IPS-18c (cell line): ENCODE measurements around the gene CCDC17.
"Not testable (repeated sequence)": the region's sequence is repeated elsewhere in the genome, so short reads cannot be mapped to it uniquely, and the experiment has no call there.

ENCODE experiments used
- H3K4me3 ChIP-seq: 2 replicates; pipeline ENCODE4 v1.7.0; 2013; ENCODE audit warnings: low read depth, mild to moderate bottlenecking, low read length, moderate library complexity; ENCODE audit not compliant: insufficient read depth
- H3K9me3 ChIP-seq: one replicate; pipeline ENCODE4 v1.6.1; 2013; ENCODE audit warnings: mild to moderate bottlenecking, low read length, moderate library complexity; ENCODE audit not compliant: control insufficient read depth, insufficient read depth

CCDC17 gene

GRCh38 chr1:45596765-45597164, 27.1 kb downstream of the CCDC17 start:
- not testable (repeated sequence) for H3K4me3 ChIP-seq, H3K9me3 ChIP-seq

GRCh38 chr1:45594412-45594811, 29.4 kb downstream of the CCDC17 start:
- no peaks in the 10 kb centered on the region for H3K9me3 ChIP-seq

GRCh38 chr1:45589861-45590260, 34.0 kb downstream of the CCDC17 start:
- Histone ChIP-seq H3K4me3 (no peak overlapping the region), H3K9me3 (no peaks in the 10 kb centered on the region)

More at GRCh38 chr1:45594412-45594811, 29.4 kb downstream of the CCDC17 start:
- no peak overlapping the region for H3K4me3 ChIP-seq

- no peaks in the 10 kb centered on the region for H3K9me3 ChIP-seq
- no peak overlapping the region for H3K4me3 ChIP-seq
Measured at GRCh38 chr1:45586769-45587168, 37.1 kb downstream of the CCDC17 start.

- H3K4me3 ChIP-seq = peak overlapping the region; percentile 99
- no peaks in the 10 kb centered on the region for H3K9me3 ChIP-seq
Measured at GRCh38 chr1:45585496-45586075, 38.3 kb downstream of the CCDC17 start.

- Histone ChIP-seq H3K9me3 (no peaks in the 10 kb centered on the region), H3K4me3 (peak overlapping the region; percentile 99)
Measured at GRCh38 chr1:45585110-45585426, 38.8 kb downstream of the CCDC17 start.

- H3K9me3 ChIP-seq = no peaks in the 10 kb centered on the region
- H3K4me3 ChIP-seq = peak overlapping the region; percentile 99
Measured at GRCh38 chr1:45584351-45585109, 39.3 kb downstream of the CCDC17 start.

GRCh38 chr1:45583666-45584350, 40.0 kb downstream of the CCDC17 start, which contains the start of gene NASP:
Gene NASP, plus strand, starts transcription at chr1:45584041. Its CDS starts 106 bp downstream, at chr1:45584147.
- H3K4me3 ChIP-seq = peak within 1 kb of the TSS; percentile 99
- H3K9me3 ChIP-seq = no peaks in the 10 kb centered on the region

GRCh38 chr1:45583264-45583665, 40.6 kb downstream of the CCDC17 start:
- Histone ChIP-seq H3K4me3 (peak overlapping the region; percentile 99), H3K9me3 (no peaks in the 10 kb centered on the region)

GRCh38 chr1:45574105-45574626, 49.7 kb downstream of the CCDC17 start:
- no peak overlapping the region for H3K4me3 ChIP-seq
- no peaks in the 10 kb centered on the region for H3K9me3 ChIP-seq

- Histone ChIP-seq H3K4me3 (no peak overlapping the region), H3K9me3 (no peaks in the 10 kb centered on the region)
Measured at GRCh38 chr1:45573231-45573804, 50.5 kb downstream of the CCDC17 start.

- Histone ChIP-seq H3K9me3 (no peaks in the 10 kb centered on the region), H3K4me3 (no peak overlapping the region)
Measured at GRCh38 chr1:45570631-45571030, 53.2 kb downstream of the CCDC17 start.
